HepG2 (cell line): Measurements from ENCODE around the gene RAB5A. TPM values are rescaled to one million over a fixed set of nuclear protein-coding genes. Genes with fewer than 3 reads are reported as not detected.

Source experiments
- CHD2 ChIP-seq: IDR thresholded peaks from 2 replicates; pipeline ENCODE4 v1.6.1; 2011; ENCODE audit warnings: low read depth, low read length, improper control_type of control experiment
- CREB3 ChIP-seq: sonication (generic); formaldehyde crosslinking; IDR thresholded peaks from 2 replicates; pipeline ENCODE4 v1.5.0; 2020; ENCODE audit warnings: missing genetic modification reagents
- GABPA ChIP-seq, 2 experiments: IDR thresholded peaks; 2 replicates each; pipeline ENCODE4 v1.6.1; 2011 to 2016; ENCODE audit warnings: low read depth in 2 of 2, low read length in 1 of 2, missing biosample characterization in 1 of 2, missing genetic modification characterization in 1 of 2
- HOMEZ ChIP-seq: IDR thresholded peaks from 2 replicates; pipeline ENCODE4 v1.6.1; 2016; ENCODE audit warnings: low read depth
- NFYB ChIP-seq: sonication (generic); formaldehyde crosslinking; IDR thresholded peaks from 2 replicates; pipeline ENCODE4 v1.4.0; 2020; ENCODE audit warnings: missing genetic modification reagents
- POGK ChIP-seq: sonication (generic); formaldehyde crosslinking; conservative IDR thresholded peaks from 2 replicates; pipeline ENCODE4 v1.8.0; 2022; ENCODE audit warnings: mild to moderate bottlenecking, moderate library complexity, missing genetic modification reagents
- RXRA ChIP-seq: sonication (generic); formaldehyde crosslinking; IDR thresholded peaks from 2 replicates; pipeline ENCODE4 v1.5.1; 2020; ENCODE audit warnings: missing genetic modification reagents
- SALL1 ChIP-seq: sonication (generic); formaldehyde crosslinking; IDR thresholded peaks from 2 replicates; pipeline ENCODE4 v1.8.0; 2022; ENCODE audit warnings: mild to moderate bottlenecking, missing genetic modification reagents
- U2AF1 ChIP-seq: fragments of 200-400 bp; formaldehyde crosslinking; optimal IDR thresholded peaks from 2 replicates; pipeline ENCODE3; 2017; ENCODE audit warnings: mild to moderate bottlenecking, low read depth, low read length
- YEATS4 ChIP-seq: sonication (generic); formaldehyde crosslinking; IDR thresholded peaks from 2 replicates; pipeline ENCODE4 v1.4.0; 2020; ENCODE audit warnings: missing genetic modification reagents, borderline replicate concordance
- ZMAT3 ChIP-seq: sonication (generic); formaldehyde crosslinking; conservative IDR thresholded peaks from 2 replicates; pipeline ENCODE4 v1.7.0; 2021; ENCODE audit warnings: missing genetic modification reagents
- ZNF10 ChIP-seq: sonication (generic); formaldehyde crosslinking; IDR thresholded peaks from 2 replicates; pipeline ENCODE4 v1.4.0; 2020; ENCODE audit warnings: mild to moderate bottlenecking, low read depth, missing genetic modification reagents, borderline replicate concordance
- ZNF20 ChIP-seq: sonication (generic); formaldehyde crosslinking; IDR thresholded peaks from 2 replicates; pipeline ENCODE4 v1.4.0; 2020; ENCODE audit warnings: mild to moderate bottlenecking, moderate library complexity, missing genetic modification reagents
- ZNF24 ChIP-seq: fragments of 450-650 bp; IDR thresholded peaks from 2 replicates; pipeline ENCODE4 v1.6.1; 2017; ENCODE audit warnings: antibody characterized with exemption, mild to moderate bottlenecking
- ZNF577 ChIP-seq: sonication (generic); formaldehyde crosslinking; IDR thresholded peaks from 2 replicates; pipeline ENCODE4 v1.4.0; 2020; ENCODE audit warnings: mild to moderate bottlenecking, low read depth, missing genetic modification reagents, borderline replicate concordance
- ZNF639 ChIP-seq: conservative IDR thresholded peaks from 2 replicates; pipeline ENCODE4 v1.6.1; 2018; ENCODE audit warnings: missing genetic modification reagents
- ZZZ3 ChIP-seq: sonication (generic); formaldehyde crosslinking; IDR thresholded peaks from 2 replicates; pipeline ENCODE4 v1.4.0; 2020; ENCODE audit warnings: missing genetic modification reagents, mild to moderate bottlenecking, borderline replicate concordance
- polyA plus RNA-seq, 8 experiments: library from polyadenylated mRNA; depleted of rRNA in 3 of 8; stranded (reverse) in 7 of 8; unstranded in 1 of 8; fragments of >200 nt; fragmentation: Illumina TruSeq in 4 of 8; extraction: Trizol in 4 of 8; gene quantifications; 2 replicates each; pipeline versions ENCODE4 v1.2.1 to v1.2.3, GENCODE V29; 2011 to 2016; ENCODE audit warnings: low read depth in 4 of 8, missing spikeins in 1 of 8, mixed read lengths in 1 of 8; ENCODE audit not compliant: insufficient read depth in 1 of 8
- total RNA-seq, 5 experiments: library from RNA; depleted of rRNA; stranded (reverse); fragments of >200 nt; fragmentation: Illumina TruSeq; extraction: Trizol; gene quantifications; 2 replicates each; pipeline ENCODE4 v1.2.3, GENCODE V29; 2016; ENCODE audit warnings: low read depth in 1 of 5
- TF ChIP-seq, protein P1 (sequence below): sonication (generic); formaldehyde crosslinking; IDR thresholded peaks from 2 replicates; pipeline ENCODE4 v1.4.0; 2020; ENCODE audit warnings: low read depth, mild to moderate bottlenecking, missing genetic modification reagents
- TF ChIP-seq, protein P2 (sequence below): sonication (generic); formaldehyde crosslinking; IDR thresholded peaks from 2 replicates; pipeline ENCODE4 v1.4.0; 2020; ENCODE audit warnings: missing genetic modification reagents

The RAB5A gene
- total and polyA plus RNA-seq, 2 of the 13 experiments (the other 11 are each of a cell fraction or from before 2014, with no cell fraction given), result 16.0 to 27.1 TPM

- TF ChIP-seq YEATS4 (CRISPR knock-in tag) (peak; percentile 92), HOMEZ (peak; percentile 80), CHD2 (peak; percentile 70), GABPA (IDR thresholded peaks at IDR 0.05; ENCODE audit: low read depth, low read length) (peak; percentile 94), GABPA (CRISPR knock-in tag; IDR thresholded peaks at IDR 0.05; ENCODE audit: low read depth) (peak; percentile 96), ZNF20 (CRISPR knock-in tag) (no peak), CREB3 (CRISPR knock-in tag) (no peak), ZMAT3 (no peak), ZZZ3 (no peak; the same call in 1 of the 2 replicates), U2AF1 (peak; percentile 41), ZNF10 (CRISPR knock-in tag) (no peak), RXRA (CRISPR knock-in tag) (peak; percentile 19; the same call in 1 of the 2 replicates), POGK (0 out of 2 replicates have a peak, but pooled peaks have one; percentile 63), SALL1 (peak; percentile 60), ZNF24 (no peak), NFYB (CRISPR knock-in tag) (peak; percentile 59), ZNF577 (CRISPR knock-in tag) (no peak), ZNF639 (CRISPR knock-in tag) (no peak; the same call in 1 of the 2 replicates)
- TF ChIP-seq, protein P1, sequence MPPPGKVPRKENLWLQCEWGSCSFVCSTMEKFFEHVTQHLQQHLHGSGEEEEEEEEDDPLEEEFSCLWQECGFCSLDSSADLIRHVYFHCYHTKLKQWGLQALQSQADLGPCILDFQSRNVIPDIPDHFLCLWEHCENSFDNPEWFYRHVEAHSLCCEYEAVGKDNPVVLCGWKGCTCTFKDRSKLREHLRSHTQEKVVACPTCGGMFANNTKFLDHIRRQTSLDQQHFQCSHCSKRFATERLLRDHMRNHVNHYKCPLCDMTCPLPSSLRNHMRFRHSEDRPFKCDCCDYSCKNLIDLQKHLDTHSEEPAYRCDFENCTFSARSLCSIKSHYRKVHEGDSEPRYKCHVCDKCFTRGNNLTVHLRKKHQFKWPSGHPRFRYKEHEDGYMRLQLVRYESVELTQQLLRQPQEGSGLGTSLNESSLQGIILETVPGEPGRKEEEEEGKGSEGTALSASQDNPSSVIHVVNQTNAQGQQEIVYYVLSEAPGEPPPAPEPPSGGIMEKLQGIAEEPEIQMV (CRISPR knock-in tag), result no peak
- TF ChIP-seq, protein P2, sequence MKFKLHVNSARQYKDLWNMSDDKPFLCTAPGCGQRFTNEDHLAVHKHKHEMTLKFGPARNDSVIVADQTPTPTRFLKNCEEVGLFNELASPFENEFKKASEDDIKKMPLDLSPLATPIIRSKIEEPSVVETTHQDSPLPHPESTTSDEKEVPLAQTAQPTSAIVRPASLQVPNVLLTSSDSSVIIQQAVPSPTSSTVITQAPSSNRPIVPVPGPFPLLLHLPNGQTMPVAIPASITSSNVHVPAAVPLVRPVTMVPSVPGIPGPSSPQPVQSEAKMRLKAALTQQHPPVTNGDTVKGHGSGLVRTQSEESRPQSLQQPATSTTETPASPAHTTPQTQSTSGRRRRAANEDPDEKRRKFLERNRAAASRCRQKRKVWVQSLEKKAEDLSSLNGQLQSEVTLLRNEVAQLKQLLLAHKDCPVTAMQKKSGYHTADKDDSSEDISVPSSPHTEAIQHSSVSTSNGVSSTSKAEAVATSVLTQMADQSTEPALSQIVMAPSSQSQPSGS (CRISPR knock-in tag), result peak; percentile 69
Observed at GRCh38 chr3:19946832-19947548, at the start of gene RAB5A (continued).
